K562 (cell line): ENCODE results near the gene ACOX1. TPM values are rescaled to one million over a fixed set of nuclear protein-coding genes. Genes with fewer than 3 reads are reported as not detected.
A peak's percentile ranks its signal among the peaks of the same experiment; 100 is the strongest.

ENCODE experiments used
- ATF7 ChIP-seq: fragments of 450-650 bp; IDR thresholded peaks from 2 replicates; pipeline ENCODE4 v1.7.1; 2014; ENCODE audit warnings: mild to moderate bottlenecking, moderate library complexity
- BDP1 ChIP-seq: IDR thresholded peaks from 3 replicates; pipeline ENCODE4 v1.6.1; 2011; ENCODE audit not compliant: insufficient read length, insufficient read depth
- BMI1 ChIP-seq: fragments of 150-350 bp; IDR thresholded peaks from 2 replicates; pipeline ENCODE4 v1.6.1; 2014; ENCODE audit warnings: low read length
- ETV1 ChIP-seq: fragments of 450-650 bp; conservative IDR thresholded peaks from 2 replicates; pipeline ENCODE4 v1.6.1; 2016; ENCODE audit warnings: missing genetic modification characterization, control low read depth, low read depth, missing compliant biosample characterization
- FOXK1 ChIP-seq: sonication (generic); formaldehyde crosslinking; IDR thresholded peaks from 2 replicates; pipeline ENCODE4 v1.8.0; 2022; ENCODE audit warnings: missing genetic modification reagents, mild to moderate bottlenecking, borderline replicate concordance
- FOXK2 ChIP-seq, 2 experiments: fragments of 450-650 bp; IDR thresholded peaks in 1 of 2; conservative IDR thresholded peaks in 1 of 2; 2 replicates each; pipeline ENCODE4 v1.6.1; 2016; ENCODE audit warnings: low read depth in 2 of 2, mild to moderate bottlenecking in 1 of 2
- IFI16 ChIP-seq: fragments of 250-450 bp; sonication (Bioruptor Pico); IDR thresholded peaks from 2 replicates; pipeline ENCODE4 v2.1.2; 2022; ENCODE audit warnings: mild to moderate bottlenecking, inconsistent platforms
- NFXL1 ChIP-seq: fragments of 450-650 bp; formaldehyde crosslinking; IDR thresholded peaks from 2 replicates; pipeline ENCODE4 v1.4.0; 2021; ENCODE audit warnings: mild to moderate bottlenecking
- POLR3G ChIP-seq: IDR thresholded peaks from 2 replicates; pipeline ENCODE4 v1.6.1; 2011; ENCODE audit not compliant: insufficient read length, insufficient replicate concordance; ENCODE audit errors: extremely low read depth
- RAD21 ChIP-seq, 2 experiments: fragments of 250-450 bp in 1 of 2; fragments of 450-650 bp in 1 of 2; sonication (Bioruptor Pico) in 1 of 2; formaldehyde crosslinking in 1 of 2; IDR thresholded peaks in 1 of 2; conservative IDR thresholded peaks in 1 of 2; 2 replicates each; pipeline versions ENCODE4 v1.4.0 to v1.8.0; 2020 to 2022; ENCODE audit warnings: mild to moderate bottlenecking in 2 of 2, moderate library complexity in 1 of 2
- RBM34 ChIP-seq: fragments of 200-400 bp; formaldehyde crosslinking; IDR thresholded peaks from 2 replicates; pipeline ENCODE4 v1.6.1; 2018; ENCODE audit warnings: low read length, borderline replicate concordance; ENCODE audit not compliant: insufficient read depth
- RERE ChIP-seq: sonication (generic); formaldehyde crosslinking; IDR thresholded peaks from 2 replicates; pipeline ENCODE4 v1.8.0; 2023; ENCODE audit warnings: missing genetic modification reagents, mild to moderate bottlenecking, borderline replicate concordance
- RNF2 ChIP-seq: sonication (generic); IDR thresholded peaks from 2 replicates; pipeline ENCODE4 v1.6.1; 2016
- SMARCC2 ChIP-seq: fragments of 450-650 bp; IDR thresholded peaks from 2 replicates; pipeline ENCODE4 v1.6.1; 2017; ENCODE audit warnings: antibody characterized with exemption, moderate library complexity, mild to moderate bottlenecking, low read depth
- USF2 ChIP-seq: sonication (generic); formaldehyde crosslinking; IDR thresholded peaks from 2 replicates; pipeline ENCODE4 v1.5.0; 2020; ENCODE audit warnings: missing genetic modification reagents
- XRCC4 ChIP-seq: IDR thresholded peaks from one replicate; pipeline ENCODE4 v1.6.1; 2011; ENCODE audit not compliant: insufficient read depth, insufficient read length; ENCODE audit errors: extremely low read depth
- ZNF384 ChIP-seq: IDR thresholded peaks from 2 replicates; pipeline ENCODE4 v1.6.1; 2012; ENCODE audit warnings: low read depth, low read length, improper control_type of control experiment
- ZNF408 ChIP-seq: fragments of 250-450 bp; sonication (Bioruptor Pico); IDR thresholded peaks from 2 replicates; pipeline ENCODE4 v1.4.0; 2020; ENCODE audit warnings: low read depth, mild to moderate bottlenecking, moderate library complexity
- ZNF583 ChIP-seq: fragments of 250-450 bp; sonication (Bioruptor Pico); IDR thresholded peaks from 2 replicates; pipeline ENCODE4 v1.4.0; 2020
- ZNF696 ChIP-seq: fragments of 250-450 bp; sonication (Bioruptor Pico); conservative IDR thresholded peaks from 2 replicates; pipeline ENCODE4 v1.4.0; 2020; ENCODE audit warnings: mild to moderate bottlenecking, moderate library complexity
- ZNF778 ChIP-seq: fragments of 450-650 bp; formaldehyde crosslinking; IDR thresholded peaks from 2 replicates; pipeline ENCODE4 v1.4.0; 2020; ENCODE audit warnings: mild to moderate bottlenecking, moderate library complexity
- ZNF780A ChIP-seq: fragments of 250-450 bp; sonication (Bioruptor Pico); IDR thresholded peaks from 2 replicates; pipeline ENCODE4 v1.5.0; 2021; ENCODE audit warnings: mild to moderate bottlenecking
- polyA plus RNA-seq, 8 experiments: library from polyadenylated mRNA; depleted of rRNA in 4 of 8; stranded (reverse) in 5 of 8; unstranded in 3 of 8; fragments of >200 nt; fragmentation: Nextera tagmentation in 2 of 8; fragmentation: Illumina TruSeq in 1 of 8; extraction: Ambion mirVana in 2 of 8; extraction: Trizol in 1 of 8; gene quantifications; 2 replicates each; pipeline versions ENCODE4 v1.2.1 to v1.2.3, GENCODE V29; 2011 to 2014; ENCODE audit warnings: inconsistent platforms in 1 of 8, missing spikeins in 1 of 8
- total RNA-seq, 7 experiments: library from RNA; depleted of rRNA in 6 of 7; stranded (reverse); fragments of >200 nt in 6 of 7; fragmentation: Illumina TruSeq in 2 of 7; extraction: Trizol in 2 of 7; gene quantifications; 2 replicates each; pipeline versions ENCODE4 v1.2.1 to v1.2.3, GENCODE V29; 2011 to 2021; ENCODE audit warnings: low replicate concordance in 1 of 7
- TF ChIP-seq, protein P1 (sequence below): fragments of 450-650 bp; formaldehyde crosslinking; IDR thresholded peaks from 2 replicates; pipeline ENCODE4 v1.4.0; 2022; ENCODE audit warnings: missing genetic modification characterization

The ACOX1 gene
- total and polyA plus RNA-seq, 9 of the 15 experiments (the other 6 are each of a cell fraction or from before 2014, with no cell fraction given) = 7.8 to 24.1 (median 14.5) TPM

DNA sequence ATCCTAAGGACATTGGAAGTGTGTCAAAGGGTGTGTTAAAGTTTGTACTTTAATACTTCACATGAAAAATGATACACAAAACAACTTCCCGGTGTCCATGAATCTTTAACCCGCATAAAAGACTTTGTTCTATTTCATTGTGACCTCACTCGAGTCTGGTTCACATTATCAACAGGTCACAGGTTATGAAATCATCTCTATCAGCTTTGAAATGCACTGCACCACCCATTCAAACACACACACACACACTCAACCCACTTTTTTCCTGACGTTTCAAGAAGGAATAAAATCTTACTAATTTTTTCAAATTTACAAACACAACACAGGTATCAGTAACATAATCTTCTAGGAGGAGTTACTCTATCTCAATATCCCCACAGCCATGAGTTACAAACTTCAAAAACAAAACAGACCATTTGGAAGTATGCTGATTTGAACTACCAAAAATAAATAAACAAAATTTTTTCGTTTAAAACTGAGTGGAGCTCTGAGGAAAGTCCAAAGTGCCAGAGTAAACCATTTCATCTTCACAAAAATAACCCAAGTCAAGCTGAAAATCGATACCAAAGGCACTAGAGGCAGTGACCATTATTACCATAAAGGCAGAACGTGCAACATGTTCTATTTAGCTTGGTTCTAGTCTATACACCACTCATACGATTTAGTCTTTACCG, 2.7 kb downstream of the ACOX1 start (continued):
- TF ChIP-seq, protein P1, sequence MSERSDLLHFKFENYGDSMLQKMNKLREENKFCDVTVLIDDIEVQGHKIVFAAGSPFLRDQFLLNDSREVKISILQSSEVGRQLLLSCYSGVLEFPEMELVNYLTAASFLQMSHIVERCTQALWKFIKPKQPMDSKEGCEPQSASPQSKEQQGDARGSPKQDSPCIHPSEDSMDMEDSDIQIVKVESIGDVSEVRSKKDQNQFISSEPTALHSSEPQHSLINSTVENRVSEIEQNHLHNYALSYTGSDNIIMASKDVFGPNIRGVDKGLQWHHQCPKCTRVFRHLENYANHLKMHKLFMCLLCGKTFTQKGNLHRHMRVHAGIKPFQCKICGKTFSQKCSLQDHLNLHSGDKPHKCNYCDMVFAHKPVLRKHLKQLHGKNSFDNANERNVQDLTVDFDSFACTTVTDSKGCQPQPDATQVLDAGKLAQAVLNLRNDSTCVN (CRISPR knock-in tag) = no peak
- TF ChIP-seq BDP1 (no peak), POLR3G (no peak), ZNF778 (CRISPR knock-in tag) (no peak), RERE (CRISPR knock-in tag) (no peak), ETV1 (tag) (no peak), ATF7 (peak; percentile 59), FOXK1 (CRISPR knock-in tag) (no peak), FOXK2 (conservative IDR thresholded peaks at IDR 0.05 in 1 of 2, IDR thresholded peaks at IDR 0.05 in 1 of 2; ENCODE audit: low read depth in 2 of 2) (no peak), IFI16 (CRISPR knock-in tag) (no peak), RAD21 (CRISPR knock-in tag; conservative IDR thresholded peaks at IDR 0.05 in 1 of 2, IDR thresholded peaks at IDR 0.05 in 1 of 2) (no peak), SMARCC2 (no peak), BMI1 (no peak), ZNF583 (CRISPR knock-in tag) (no peak), NFXL1 (CRISPR knock-in tag) (no peak), ZNF384 (no peak), ZNF780A (CRISPR knock-in tag) (no peak), ZNF408 (CRISPR knock-in tag) (no peak), RNF2 (no peak), ZNF696 (CRISPR knock-in tag) (no peak), USF2 (CRISPR knock-in tag) (no peak), RBM34 (no peak), XRCC4 (no peak)
